HG03558 (cell line): Measurements from ENCODE around the gene ATF6.

ENCODE experiments used
- ATAC-seq: cut with Tn5 transposase; IDR thresholded peaks from one replicate; pipeline ENCODE4 v1.9.1; 2021; ENCODE audit warnings: moderate number of reproducible peaks; ENCODE audit not compliant: unreplicated experiment; ENCODE audit errors: extremely low read depth

The ATF6 gene

DNA sequence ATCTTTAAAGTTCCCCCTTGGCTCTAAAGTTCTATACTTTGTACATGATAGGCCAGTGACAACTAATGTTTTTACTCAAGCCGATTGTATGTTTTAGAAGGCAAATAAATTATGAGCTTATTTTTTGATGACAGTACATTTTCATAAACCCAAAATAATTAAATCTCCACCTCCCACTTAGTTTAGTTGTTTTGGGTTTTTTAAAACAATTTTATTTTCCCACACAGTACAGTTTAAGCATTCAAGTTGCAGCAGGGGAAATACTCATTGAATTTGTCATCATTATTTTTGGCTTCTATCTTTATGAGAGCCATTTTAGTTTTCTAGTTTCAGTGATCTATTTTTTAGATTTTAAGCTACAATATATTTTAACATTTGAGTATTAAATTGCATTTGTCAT lies 163.9 kb downstream of the ATF6 start:
- no peak for ATAC-seq

DNA sequence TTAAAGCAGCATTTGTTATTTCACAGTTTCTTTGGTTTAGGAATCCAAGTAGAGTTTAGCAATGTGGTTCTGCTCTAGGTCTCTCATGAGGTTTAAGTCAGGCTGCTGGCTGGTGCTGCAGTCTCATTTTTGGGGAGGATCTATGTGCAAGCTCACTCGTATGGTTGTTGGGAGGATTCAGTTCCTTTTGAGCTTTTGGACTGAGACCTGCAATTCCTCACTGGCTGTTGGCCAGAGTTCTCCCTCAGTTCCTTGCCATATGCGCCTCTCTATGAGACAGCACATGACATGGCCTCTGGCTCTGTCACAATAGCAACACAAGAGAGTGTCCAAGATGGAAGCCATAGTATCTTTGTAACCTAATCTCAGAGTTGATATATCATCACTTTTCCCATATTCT lies 166.5 kb downstream of the ATF6 start:
- ATAC-seq: no peak

DNA sequence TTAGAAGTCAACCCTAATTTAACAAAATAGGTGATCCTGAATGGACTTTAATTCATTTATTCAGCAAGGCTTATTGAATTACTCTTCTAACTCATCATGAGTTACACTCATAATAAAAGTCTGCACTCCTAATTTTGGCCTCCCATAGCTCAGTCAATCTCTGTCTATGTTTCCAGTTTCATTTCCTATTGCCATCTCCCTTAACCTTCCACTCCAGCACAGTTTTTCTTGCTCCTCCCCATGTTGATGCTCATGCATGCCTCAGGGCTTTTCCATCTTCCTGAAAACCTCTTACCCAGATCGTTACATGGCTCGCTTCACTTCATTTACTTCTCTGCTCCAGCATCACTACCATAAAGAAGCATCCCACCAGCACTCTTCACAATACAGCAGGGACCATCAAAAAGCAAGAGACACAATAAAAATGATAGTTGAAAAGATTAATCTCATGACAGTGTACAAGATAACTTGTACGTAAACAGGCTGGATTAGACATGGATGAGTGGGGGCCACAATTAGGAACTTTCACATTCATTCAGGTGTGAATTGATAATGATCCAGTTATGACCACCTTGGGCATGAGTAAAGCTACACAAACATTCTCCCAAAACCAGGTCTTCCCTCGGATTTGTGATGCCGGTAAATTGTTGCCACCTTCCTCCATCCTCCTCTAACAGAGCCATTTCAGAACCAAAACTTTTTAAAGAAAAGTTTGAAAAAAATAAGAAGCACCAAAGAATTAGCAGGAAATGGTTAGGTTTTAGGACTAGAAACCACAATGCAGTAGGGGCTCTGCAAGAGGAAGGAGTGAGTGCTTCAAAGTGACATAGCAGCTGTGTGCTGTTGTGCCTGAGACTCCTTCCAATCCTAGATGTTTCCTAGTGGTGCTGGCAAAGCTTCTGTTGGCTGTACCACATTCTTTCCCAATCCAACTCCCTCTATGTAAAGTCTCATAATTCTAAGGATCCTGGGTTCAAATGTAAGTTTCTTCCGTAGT lies 167.8 kb downstream of the ATF6 start:
- no peak for ATAC-seq

DNA sequence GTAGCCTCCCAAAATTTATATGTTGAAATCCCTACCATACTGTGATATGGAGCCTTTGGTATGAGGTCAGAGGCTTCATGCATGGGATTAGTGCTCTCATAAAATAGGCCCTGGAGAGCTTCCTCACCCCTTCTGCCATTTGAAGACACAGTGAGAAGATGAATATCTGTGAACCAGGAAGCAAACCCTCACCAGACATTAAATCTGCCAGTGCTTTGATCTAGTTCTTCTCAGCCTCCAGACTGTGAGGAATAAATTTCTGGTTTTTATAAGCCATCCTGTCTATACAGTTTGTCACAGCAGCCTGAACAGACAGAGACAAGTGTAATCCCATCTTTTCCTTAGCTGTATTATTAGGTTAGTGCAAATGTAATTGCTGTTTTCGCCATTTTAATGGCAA lies 169.1 kb downstream of the ATF6 start:
- ATAC-seq: no peak

DNA sequence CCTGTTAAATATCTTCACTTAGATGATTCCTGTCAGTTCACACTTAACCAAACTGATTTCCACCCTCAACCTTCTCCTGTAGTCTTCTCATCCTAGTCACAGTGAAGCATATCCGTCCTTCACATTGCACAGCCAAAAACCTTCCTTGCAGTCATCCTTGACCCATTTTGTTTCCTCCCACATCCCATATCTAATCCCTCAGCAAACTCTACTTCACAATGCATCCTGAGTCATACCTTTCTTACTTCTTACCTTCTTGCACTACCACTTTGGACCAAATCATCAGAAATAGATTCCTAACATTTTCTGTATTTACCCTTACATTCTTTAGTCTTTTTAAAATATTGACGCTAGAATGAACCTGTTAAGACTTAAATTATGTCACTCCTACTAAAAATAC lies 170.7 kb downstream of the ATF6 start:
- no peak for ATAC-seq

DNA sequence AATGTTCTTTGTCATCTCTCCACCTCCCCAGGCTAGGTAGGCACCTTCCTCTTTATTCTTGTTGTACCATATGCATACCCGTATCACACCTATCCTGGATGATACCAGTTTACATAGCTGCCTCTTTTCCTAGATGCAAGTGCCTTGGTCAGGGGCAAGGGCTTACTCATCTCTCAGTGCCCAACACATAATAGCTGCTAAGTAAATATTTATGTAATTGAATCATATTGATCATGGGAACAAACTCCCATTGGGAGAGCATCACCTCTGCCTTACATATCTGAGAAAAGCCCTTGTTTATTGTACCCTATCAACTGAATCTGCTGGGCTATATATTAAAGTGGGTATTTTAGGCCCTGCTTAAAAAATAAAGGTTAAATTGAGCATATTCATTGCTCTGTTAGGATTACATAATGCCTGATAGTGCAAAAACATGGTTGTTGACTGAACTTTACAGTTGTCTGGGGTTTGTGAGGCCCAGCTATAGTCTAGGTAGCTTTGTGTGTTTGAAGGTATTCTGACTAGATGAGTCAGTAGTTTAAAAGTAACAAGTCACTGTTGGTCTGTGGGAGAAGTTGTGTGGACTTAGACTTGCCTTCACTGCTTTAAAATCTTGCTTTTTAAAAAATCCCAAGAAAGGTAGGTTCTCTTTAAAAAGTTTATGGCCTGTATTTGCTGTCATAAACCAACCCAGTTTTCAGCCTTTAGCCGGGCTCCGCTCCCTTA lies 174.9 kb downstream of the ATF6 start:
- ATAC-seq: no peak

DNA sequence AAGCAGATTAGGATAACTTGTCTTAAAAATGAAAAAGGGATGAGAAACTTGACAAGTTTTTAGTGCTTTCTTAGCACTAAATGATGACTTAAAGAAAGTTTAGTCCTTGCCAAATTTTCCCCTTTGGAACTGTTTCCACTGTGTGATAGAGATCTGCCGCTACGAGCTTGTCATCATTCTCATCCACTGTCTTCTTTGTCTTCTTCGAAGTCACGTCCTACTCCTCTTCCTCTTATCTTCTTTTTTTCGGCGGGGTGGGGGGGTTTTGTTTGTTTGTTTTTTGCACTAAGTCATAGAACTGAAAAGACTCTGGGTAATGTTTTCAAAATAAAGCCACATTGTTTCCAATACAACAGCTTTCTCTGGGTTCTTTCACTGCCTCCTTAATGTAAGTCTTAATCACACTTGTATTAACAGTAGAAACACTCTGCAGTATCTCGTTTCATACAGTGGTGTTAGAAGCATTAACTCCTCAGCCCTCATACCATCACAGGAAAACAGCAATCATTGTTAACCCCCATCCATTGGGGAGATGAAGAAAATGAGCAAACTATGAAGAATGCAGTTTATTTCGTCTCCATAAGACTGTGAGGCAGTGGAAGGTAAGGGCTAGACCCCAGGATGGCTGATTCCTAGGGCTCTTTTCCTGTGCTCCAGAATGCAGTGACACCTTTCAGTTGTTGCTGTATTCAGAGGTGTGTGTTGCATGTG lies 175.8 kb downstream of the ATF6 start:
- no peak for ATAC-seq

DNA sequence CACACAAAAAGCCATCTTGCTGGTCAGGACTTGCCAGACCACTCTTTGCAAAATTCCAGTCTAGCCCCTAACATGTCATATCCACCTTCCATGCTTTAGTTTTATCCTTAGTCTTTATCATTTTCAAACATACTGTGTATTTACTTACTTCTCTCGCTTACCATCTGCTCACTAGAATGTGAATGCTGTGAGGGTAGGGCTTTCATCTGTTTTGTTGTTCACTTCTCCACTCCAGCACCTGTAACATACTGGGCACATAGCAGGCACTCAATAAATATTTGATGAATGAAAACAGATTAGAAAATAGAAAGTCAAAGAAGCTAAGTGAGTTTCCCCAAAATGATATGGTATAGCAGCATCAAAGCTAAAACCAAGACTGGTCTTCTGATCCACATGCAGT lies 177.6 kb downstream of the ATF6 start:
- ATAC-seq: no peak

DNA sequence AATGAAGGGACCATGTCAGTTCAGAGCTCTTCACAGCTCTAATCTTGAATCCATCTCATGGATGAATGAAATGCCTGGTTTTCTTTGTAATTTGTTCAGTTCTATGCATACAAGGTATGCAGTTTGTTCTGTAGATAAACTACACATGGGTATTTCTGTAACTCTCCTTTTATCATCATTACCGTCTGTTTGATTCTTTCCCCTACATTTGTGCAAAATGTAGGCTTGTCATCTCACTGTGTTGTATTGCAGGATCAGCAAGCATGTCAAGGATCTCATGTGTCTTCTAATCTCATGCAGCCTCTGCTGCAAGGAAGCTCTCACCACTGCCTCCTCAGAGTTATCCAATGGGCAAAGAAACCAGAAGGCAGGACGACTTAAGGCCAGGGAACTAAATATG lies 178.3 kb downstream of the ATF6 start:
- ATAC-seq: no peak

DNA sequence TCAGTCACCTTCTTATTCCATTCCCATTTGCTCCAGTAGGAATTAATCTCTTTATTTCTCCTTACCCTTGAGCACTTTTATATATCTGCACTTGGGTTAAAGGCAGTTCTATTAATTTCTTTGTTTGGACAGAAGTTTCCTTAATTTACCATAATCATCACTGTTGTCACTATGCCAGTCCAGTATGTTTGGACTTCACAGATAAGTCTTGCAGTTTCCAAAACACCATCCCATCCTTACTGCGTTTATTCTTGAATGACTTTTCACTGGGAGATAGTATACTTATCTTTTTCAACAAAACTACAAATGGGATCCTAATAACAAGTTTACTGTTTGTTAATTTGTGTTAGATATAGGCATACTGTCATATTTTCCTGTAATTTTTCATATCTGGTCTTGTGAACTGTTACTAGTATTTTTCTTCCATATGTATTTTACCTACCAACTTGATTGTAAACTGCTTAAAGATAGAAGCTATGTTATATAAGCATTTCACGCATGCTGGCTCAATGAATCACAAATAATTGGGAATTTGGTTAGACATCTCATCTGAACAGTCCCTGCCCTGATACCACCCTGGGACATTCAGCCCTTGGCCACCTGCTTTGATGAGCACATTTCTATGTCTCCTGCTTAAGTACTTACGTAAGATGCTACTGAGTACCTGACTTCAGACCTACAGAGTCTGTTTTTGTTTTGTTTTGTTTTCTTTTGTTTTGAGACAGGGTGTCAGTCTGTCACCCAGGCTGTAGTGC lies 179.4 kb downstream of the ATF6 start:
- no peak for ATAC-seq

DNA sequence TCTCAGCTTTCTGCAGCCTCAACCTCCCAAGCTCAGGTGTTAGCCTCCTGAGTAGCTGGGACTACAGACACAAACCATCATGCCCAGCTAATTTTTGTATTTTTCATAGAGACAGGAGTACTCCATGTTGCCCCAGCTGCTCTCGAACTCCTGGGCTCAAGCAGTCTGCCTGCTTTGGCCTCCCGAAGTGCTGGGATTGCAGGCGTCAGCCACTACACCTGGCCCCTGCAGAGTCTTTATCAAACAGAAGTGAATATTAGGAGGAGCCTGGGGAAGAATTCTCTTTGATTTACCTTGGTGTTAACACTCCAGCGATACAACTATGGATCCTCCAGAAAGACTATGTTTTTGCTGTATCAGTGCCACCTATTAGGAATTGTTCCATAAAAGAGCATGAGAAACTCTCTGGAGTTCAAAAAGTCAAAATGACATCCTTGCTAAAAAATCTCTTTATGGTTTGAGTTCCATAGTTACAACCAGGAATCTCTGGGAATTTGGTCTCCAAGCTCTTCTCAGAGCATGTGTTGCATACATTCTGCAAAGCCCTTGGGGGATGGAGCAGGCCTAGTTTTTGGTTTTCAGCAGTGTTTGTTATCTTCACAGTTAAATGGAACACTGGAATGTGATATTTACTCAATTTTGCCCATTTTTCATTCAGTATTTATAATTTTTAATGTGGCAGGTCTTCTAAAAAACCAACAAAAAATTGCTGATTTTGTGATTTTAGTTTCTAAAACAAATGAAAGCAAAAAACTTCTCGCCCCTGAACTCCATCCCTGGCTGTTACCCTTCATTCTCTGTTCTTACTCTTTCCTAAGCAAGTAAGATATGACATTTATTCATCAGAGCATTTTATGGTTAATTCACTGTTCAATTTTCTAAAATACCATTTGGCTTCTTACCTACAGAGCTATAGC lies 180.2 kb downstream of the ATF6 start:
- ATAC-seq: no peak

DNA sequence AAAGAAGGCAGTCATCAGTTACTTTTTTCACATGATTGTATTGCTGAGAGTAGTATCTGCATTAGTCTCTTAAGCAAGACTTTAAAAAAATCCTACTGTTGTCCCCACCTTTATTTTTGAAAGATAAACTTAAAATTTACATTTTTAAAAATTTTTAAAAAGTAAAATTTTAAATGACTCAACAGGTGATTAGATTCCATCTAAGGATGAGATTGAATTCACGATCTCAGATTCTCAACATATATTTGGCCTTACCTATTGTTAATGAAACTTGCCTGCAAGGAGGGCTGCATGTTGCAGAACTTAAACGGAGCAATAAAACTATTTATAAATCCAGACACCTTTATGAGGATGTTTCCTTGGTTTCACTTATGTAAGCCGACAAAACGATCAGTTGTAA lies 182.3 kb downstream of the ATF6 start:
- ATAC-seq: no peak

DNA sequence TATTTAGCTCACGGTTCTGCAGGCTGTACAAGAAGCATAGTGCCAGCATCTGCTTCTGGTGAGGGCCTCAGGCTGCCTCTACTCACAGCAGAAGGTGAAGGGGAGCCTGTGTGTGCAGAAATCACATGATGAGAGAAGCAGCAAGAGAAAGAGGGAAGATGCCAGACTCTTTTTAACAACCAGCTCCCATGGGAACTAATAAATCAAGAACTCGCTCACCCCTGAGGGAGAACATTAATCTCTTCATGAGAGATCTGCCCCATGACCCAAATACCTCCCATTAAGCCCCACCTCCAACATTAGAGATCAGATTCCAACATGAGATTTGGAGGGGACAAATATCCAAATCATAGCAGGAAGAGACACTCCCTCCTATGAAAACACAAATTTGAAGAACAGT lies 183.4 kb downstream of the ATF6 start:
- no peak for ATAC-seq

DNA sequence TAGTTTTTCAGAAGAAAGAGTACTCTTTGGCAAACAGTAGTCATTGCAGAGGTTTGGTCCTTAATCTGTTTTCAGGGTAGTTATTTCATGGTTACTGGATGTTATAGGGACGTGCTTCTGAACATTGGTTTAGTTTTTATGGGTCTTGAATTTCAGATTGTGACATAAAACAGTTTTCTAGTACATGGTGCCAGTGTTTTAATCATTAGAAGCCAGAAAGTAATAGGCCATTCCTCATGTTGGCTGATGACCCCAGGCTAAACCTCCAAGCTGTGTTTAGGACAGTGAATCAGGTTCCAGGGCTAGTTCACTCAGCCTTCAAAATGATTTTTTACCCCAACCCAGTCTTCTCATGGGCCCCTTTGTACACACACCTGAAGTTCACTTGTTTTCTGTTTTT lies 184.3 kb downstream of the ATF6 start:
- no peak for ATAC-seq

DNA sequence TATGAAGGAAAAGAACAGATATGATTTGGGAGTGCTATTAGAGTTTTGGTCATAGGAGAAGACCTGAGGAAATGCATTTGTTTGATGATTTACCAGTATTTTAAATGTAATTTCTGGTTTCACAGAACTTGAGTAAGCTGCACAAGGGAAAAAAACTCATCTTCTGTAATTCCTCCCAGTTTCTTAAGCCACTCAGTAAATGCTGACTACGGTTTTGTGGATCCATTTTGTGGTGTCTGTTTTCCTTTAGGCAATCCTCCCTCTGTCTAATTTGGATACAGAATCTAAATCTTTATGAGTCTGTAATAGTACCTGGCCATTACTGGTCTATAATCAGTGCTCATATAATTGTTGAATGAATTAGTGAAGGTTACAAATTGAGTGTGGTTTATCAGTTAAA lies 185.5 kb downstream of the ATF6 start:
- ATAC-seq: no peak

DNA sequence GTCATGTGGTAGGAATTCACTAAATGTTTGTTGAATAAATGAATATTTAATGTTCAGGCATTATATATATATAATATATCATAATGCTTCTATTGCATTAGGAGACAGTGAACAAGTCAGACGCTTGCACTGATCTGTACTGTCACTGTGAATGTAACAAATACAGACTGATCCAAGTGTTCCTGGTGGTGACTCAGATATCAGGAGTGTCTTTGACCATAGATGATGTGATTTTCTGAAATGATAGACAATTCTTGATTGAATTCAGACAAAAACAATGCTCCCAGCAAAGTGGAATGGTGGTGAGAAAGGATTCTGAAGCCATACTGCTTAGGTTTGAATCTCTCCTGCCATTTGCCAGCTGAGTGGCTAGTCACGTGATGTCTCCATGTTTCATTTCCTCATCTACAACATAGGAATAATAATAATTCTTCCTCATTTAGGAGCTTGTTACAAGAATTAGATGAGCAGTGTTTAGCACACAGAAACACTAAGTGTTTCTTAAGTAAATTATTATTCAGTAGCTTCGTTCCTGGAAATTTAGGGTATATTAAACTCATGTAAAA lies 186.6 kb downstream of the ATF6 start:
- no peak for ATAC-seq

DNA sequence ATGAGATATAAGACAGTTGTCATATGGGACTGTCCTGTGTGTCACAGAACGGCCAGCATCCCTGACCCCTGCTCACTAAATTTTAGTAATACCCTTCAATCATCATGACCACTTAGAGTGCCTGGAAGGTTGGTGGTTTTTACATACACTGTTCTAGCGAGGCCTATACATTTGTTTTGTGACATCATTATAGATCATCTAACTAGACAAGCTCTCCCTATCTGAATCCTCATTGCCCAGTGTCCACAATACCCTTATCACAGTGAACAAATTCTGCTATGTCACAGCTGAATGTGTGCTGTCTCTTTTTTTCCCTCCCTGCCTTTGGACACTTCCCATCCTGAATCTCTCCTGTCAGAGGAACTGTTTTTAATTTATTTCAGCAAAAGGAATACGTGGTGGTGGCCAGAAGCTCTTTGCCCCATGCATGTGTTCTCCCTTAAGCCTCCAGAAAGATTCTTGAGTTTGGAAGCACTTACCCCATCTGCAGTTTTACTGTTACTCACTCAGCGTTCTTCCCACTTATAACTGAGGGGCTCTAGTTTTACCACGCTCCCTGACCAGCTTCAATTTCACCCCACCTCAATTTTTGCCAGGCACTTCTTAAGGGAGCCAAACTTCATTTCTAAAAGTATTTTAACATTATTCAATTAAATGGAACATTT lies 187.3 kb downstream of the ATF6 start:
- no peak for ATAC-seq

DNA sequence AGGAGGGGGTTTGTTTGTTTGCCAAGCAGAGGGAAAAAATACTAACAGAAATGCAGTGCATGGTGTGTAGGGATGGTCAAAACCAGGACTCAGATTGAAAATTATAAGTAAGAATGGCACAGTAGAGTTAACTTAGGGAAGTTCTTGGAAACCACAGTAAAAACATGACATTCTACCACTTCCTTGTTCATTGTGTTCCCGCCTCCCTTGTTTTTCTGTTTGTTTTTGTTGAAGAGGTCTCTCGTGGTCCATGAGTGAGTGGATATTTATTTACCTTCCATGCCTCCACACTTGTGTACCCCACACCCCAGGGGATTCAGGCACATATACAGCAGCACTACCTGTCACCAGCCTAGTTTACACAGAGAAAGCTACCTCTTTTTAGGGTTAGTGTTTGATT lies 187.9 kb downstream of the ATF6 start:
- ATAC-seq: no peak
